Trophoblast cell (in vitro differentiated cells and primary cell): ENCODE data around the gene SLC12A4.

Experiments used
- DNase-seq, 2 donors: peaks; one replicate each; pipeline ENCODE4 v3.0.0-alpha.2; 2016
- H2AFZ ChIP-seq: 2 replicates; pipeline ENCODE4 v1.6.1; 2013; ENCODE audit warnings: low read length, moderate library complexity, mild to moderate bottlenecking; ENCODE audit not compliant: insufficient read depth, poor library complexity
- H2AK5ac ChIP-seq: 2 replicates; pipeline ENCODE4 v1.6.1; 2013; ENCODE audit warnings: mild to moderate bottlenecking, low read length
- H2BK120ac ChIP-seq: 2 replicates; pipeline ENCODE4 v1.6.1; 2013; ENCODE audit warnings: low read length, mild to moderate bottlenecking, moderate library complexity; ENCODE audit not compliant: insufficient read depth, poor library complexity
- H2BK12ac ChIP-seq: 2 replicates; pipeline ENCODE4 v1.6.1; 2013; ENCODE audit warnings: mild to moderate bottlenecking, low read length, moderate library complexity
- H2BK5ac ChIP-seq: 2 replicates; pipeline ENCODE4 v1.6.1; 2013; ENCODE audit warnings: low read length, low read depth, moderate library complexity, mild to moderate bottlenecking; ENCODE audit not compliant: poor library complexity
- H3K14ac ChIP-seq: 2 replicates; pipeline ENCODE4 v1.6.1; 2013; ENCODE audit warnings: mild to moderate bottlenecking, low read length
- H3K18ac ChIP-seq: 2 replicates; pipeline ENCODE4 v1.6.1; 2013; ENCODE audit warnings: mild to moderate bottlenecking, low read length
- H3K23ac ChIP-seq: 2 replicates; pipeline ENCODE4 v1.6.1; 2013; ENCODE audit warnings: low read length
- H3K27ac ChIP-seq: 2 replicates; pipeline ENCODE4 v1.5.1; 2013; ENCODE audit warnings: low read depth, mild to moderate bottlenecking, inconsistent platforms, low read length, moderate library complexity
- H3K27me3 ChIP-seq: 2 replicates; pipeline ENCODE4 v1.6.1; 2013; ENCODE audit warnings: inconsistent platforms, mild to moderate bottlenecking, low read length, moderate library complexity; ENCODE audit not compliant: insufficient read depth
- H3K36me3 ChIP-seq, 2 experiments: 1 replicate in 1 of 2; 2 replicates in 1 of 2; pipeline ENCODE4 v1.6.1; 2013; ENCODE audit warnings: low read length in 2 of 2, mild to moderate bottlenecking in 2 of 2, moderate library complexity in 1 of 2; ENCODE audit not compliant: insufficient read depth in 2 of 2, control insufficient read depth in 1 of 2
- H3K4ac ChIP-seq: 2 replicates; pipeline ENCODE4 v1.6.1; 2013; ENCODE audit warnings: low read depth, mild to moderate bottlenecking, low read length, moderate library complexity
- H3K4me1 ChIP-seq, 2 experiments: 1 replicate in 1 of 2; 2 replicates in 1 of 2; pipeline ENCODE4 v1.6.1; 2013; ENCODE audit warnings: low read length in 2 of 2, mild to moderate bottlenecking in 2 of 2, moderate library complexity in 1 of 2; ENCODE audit not compliant: insufficient read depth in 2 of 2, control insufficient read depth in 1 of 2
- H3K4me2 ChIP-seq: 2 replicates; pipeline ENCODE4 v1.6.1; 2013; ENCODE audit warnings: inconsistent platforms, mild to moderate bottlenecking, low read length, moderate library complexity
- H3K4me3 ChIP-seq: 2 replicates; pipeline ENCODE4 v1.5.1; 2013; ENCODE audit warnings: mild to moderate bottlenecking, low read depth, low read length, inconsistent platforms
- H3K79me1 ChIP-seq: one replicate; pipeline ENCODE4 v1.6.1; 2013; ENCODE audit warnings: low read length
- H3K79me2 ChIP-seq: 2 replicates; pipeline ENCODE4 v1.6.1; 2013; ENCODE audit warnings: low read length, mild to moderate bottlenecking; ENCODE audit not compliant: control insufficient read depth, insufficient read depth, poor library complexity
- H3K9ac ChIP-seq: 2 replicates; pipeline ENCODE4 v1.6.1; 2013; ENCODE audit warnings: mild to moderate bottlenecking, low read length
- H3K9me3 ChIP-seq: 2 replicates; pipeline ENCODE4 v1.6.1; 2013; ENCODE audit warnings: low read depth, mild to moderate bottlenecking, control low read depth, inconsistent platforms, low read length; ENCODE audit not compliant: insufficient read depth
- H4K12ac ChIP-seq: 2 replicates; pipeline ENCODE4 v1.6.1; 2013; ENCODE audit warnings: low read depth, mild to moderate bottlenecking, low read length, moderate library complexity
- H4K8ac ChIP-seq: 2 replicates; pipeline ENCODE4 v1.6.1; 2013; ENCODE audit warnings: low read depth, mild to moderate bottlenecking, low read length, moderate library complexity
- H4K91ac ChIP-seq: one replicate; pipeline ENCODE4 v1.6.1; 2013; ENCODE audit warnings: low read depth, mild to moderate bottlenecking, low read length, moderate library complexity
- WGBS: extraction: QIAGEN DNeasy Blood & Tissue Kit; methylation state at CpG from one replicate; pipeline ENCODE4 v1.1.7; 2013; ENCODE audit warnings: missing lambda C conversion rate; ENCODE audit not compliant: insufficient read length, insufficient coverage; ENCODE audit errors: extremely low coverage; 5-methylcytosine and 5-hydroxymethylcytosine counted together

Gene SLC12A4

DNA sequence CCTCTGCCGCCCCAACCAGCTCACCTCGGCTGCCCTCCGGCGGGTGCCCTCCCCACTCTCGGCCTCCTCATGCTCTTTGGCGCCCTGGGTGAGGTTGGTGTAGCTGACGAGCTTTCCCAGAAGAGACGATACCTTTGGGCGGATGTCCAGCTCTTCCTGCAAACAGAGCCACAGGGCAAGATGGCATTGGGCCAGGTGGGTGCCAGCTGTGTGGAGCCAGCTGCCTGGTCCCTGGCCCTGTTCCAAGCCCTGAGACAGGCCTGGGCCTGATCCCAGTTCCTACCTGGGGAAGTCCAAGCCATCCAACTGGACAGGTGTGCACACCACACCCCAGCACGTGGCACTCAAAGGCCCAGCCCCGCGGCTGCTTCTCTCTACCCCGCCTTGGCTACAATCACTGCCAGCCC lies 6.9 kb downstream of the SLC12A4 start:
- no peak overlapping the region for H2AFZ ChIP-seq
- no peak overlapping the region for H2BK5ac ChIP-seq
- peaks cover 16% of the 10 kb centered on the region in 2 experiments for H3K4me1 ChIP-seq
- H3K4me3 ChIP-seq: no peak overlapping the region
- no peak overlapping the region for H3K27ac ChIP-seq
- no peak overlapping the region for H4K8ac ChIP-seq
- no peak overlapping the region for H2AK5ac ChIP-seq
- H3K4me2 ChIP-seq: no peak overlapping the region
- WGBS: no CpG with 5 or more reads among the region's 13 CpGs
- H2BK120ac ChIP-seq: no peak overlapping the region
- peaks cover 2% of the 10 kb centered on the region for H3K9me3 ChIP-seq
- no peak for DNase-seq
- H3K14ac ChIP-seq: no peak overlapping the region
- H3K23ac ChIP-seq: no peak overlapping the region
- no peak overlapping the region for H3K4ac ChIP-seq
- peaks cover 13% of the 10 kb centered on the region for H3K79me1 ChIP-seq
- H3K9ac ChIP-seq: no peak overlapping the region
- no peak overlapping the region for H4K91ac ChIP-seq
- H3K79me2 ChIP-seq: peaks cover 11% of the 10 kb centered on the region
- H3K18ac ChIP-seq: peak overlapping the region; percentile 9
- H3K27me3 ChIP-seq: no peaks in the 10 kb centered on the region
- no peak overlapping the region for H4K12ac ChIP-seq
- peaks cover 73 to 82% of the 10 kb centered on the region in 2 experiments for H3K36me3 ChIP-seq
- no peak overlapping the region for H2BK12ac ChIP-seq

DNA sequence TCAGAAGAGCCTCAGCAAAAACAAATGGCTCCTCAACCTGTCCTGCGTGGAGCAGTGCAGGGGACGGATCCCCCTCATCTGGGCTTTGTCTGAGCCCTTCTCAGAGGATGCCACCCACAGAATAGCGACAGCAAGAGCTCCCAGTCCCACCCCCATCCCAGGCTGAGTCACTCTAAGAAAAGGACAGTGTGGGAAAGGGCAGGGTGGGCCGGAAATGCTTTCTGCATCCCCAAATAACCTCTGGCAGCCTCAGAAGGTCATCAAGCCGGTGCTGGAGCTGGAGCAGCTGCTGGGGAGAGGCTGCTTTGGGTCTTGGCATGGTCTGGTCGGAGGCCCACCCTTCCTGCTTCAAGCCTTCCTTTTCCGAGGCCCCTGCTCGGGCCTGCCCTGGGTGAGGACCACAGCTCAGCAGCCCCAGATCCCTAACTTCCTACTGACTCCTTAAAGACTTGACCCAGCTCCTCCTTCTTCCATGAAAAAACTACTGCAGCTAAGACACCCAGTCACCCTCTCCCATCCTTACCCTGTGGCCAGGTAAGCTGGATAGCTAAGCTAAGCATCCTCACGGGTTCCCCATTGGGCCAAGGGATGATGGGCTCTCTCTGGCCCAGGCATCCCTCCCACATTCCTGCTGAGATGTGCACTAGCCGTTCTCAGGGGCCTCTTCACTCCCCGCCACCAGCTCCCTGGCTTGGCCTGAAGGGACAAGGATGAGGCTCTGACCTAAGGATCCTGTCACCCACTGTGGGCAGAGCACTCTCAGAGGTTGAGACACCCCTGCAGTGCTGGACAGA lies 8.7 kb downstream of the SLC12A4 start:
- Histone ChIP-seq H3K79me2 (peaks cover 3% of the 10 kb centered on the region), H2BK12ac (no peak overlapping the region), H2AK5ac (no peak overlapping the region), H3K9ac (no peak overlapping the region), H3K36me3 (peaks cover 82 to 88% of the 10 kb centered on the region in 2 experiments), H3K4ac (no peak overlapping the region), H2BK5ac (no peak overlapping the region), H4K91ac (no peak overlapping the region), H2AFZ (no peak overlapping the region), H3K4me2 (no peak overlapping the region), H3K23ac (no peak overlapping the region), H3K14ac (no peak overlapping the region), H3K4me3 (no peak overlapping the region), H4K8ac (no peak overlapping the region), H4K12ac (no peak overlapping the region), H2BK120ac (no peak overlapping the region), H3K27ac (no peak overlapping the region), H3K79me1 (peaks cover 2% of the 10 kb centered on the region), H3K27me3 (no peaks in the 10 kb centered on the region), H3K9me3 (peaks cover 4% of the 10 kb centered on the region), H3K4me1 (peaks cover 5% of the 10 kb centered on the region in 2 experiments), H3K18ac (peak overlapping the region; percentile 51)
- WGBS: no CpG with 5 or more reads among the region's 11 CpGs
- no peak for DNase-seq

DNA sequence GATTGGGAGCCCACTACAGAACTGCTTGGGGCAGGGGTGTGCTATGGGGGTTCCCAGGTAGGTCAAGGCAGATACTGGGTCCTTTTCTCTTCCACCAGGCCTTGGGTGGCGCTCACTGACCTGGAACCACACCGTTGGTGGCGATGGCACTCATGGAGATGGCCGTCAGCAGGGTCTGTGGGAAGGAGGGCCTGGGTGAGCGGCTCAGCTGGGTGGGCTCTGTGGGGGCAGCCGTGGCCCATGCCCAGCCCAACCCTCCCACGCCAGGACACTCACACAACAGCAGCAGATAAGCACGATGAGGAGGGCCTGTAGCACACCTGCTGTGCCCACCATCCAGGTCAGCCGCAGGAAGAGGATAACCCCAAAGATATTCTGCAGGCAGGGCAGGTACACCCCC lies 10.8 kb downstream of the SLC12A4 start:
- no peak overlapping the region for H4K8ac ChIP-seq
- H3K4me1 ChIP-seq: no peaks in the 10 kb centered on the region
- no peaks in the 10 kb centered on the region for H3K79me2 ChIP-seq
- peaks cover 6% of the 10 kb centered on the region for H3K9me3 ChIP-seq
- no peak overlapping the region for H2BK12ac ChIP-seq
- no peak overlapping the region for H3K4me2 ChIP-seq
- H3K14ac ChIP-seq: no peak overlapping the region
- H2BK120ac ChIP-seq: no peak overlapping the region
- no peak overlapping the region for H3K4ac ChIP-seq
- no peak overlapping the region for H3K27ac ChIP-seq
- no peak overlapping the region for H4K91ac ChIP-seq
- H2AK5ac ChIP-seq: no peak overlapping the region
- WGBS: no CpG with 5 or more reads among the region's 9 CpGs
- H2AFZ ChIP-seq: no peak overlapping the region
- H3K18ac ChIP-seq: no peak overlapping the region
- no peak overlapping the region for H2BK5ac ChIP-seq
- no peak overlapping the region for H3K4me3 ChIP-seq
- H4K12ac ChIP-seq: no peak overlapping the region
- H3K9ac ChIP-seq: no peak overlapping the region
- no peak overlapping the region for H3K23ac ChIP-seq
- DNase-seq: no peak
- H3K36me3 ChIP-seq: peaks cover 79 to 84% of the 10 kb centered on the region in 2 experiments
- no peaks in the 10 kb centered on the region for H3K27me3 ChIP-seq
- H3K79me1 ChIP-seq: no peaks in the 10 kb centered on the region

DNA sequence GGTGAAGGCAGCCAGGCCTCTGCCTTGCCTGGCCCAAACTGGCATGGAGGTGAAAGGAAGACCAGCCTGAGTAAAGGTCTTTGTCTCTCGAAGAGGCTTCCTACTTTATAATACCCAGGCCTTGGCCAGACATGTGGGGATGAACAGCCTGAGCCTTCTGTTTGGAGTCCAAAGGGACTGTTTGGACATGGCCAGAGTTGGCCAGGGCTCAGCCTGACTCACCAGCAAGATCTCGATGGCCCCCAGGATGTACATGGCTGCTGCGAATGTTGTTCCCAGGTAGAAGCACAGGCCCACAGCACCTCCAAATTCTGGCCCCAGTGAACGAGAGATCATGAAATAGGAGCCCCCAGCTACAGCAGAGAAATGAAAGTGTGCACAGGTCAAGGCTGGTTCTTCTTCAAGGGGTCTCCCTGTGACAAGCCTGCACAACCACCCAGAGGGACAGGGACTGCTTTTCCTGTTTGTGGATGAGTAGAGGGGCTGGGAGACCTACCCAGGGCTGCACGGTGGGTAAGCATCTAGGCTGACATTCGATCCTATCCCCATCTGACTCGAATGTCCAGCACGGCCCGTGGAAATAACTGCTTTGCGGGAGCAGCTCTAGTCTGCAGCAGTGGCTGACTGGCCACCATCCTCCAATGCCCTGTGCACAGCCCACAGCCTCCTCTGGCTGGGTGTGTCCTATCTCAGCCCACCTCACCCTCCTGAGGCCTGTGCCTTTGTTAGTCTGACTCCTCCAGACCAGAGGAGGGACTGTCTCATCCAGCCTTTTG lies 13.8 kb downstream of the SLC12A4 start:
- H2BK12ac ChIP-seq: no peak overlapping the region
- H4K12ac ChIP-seq: no peak overlapping the region
- peaks cover 80 to 83% of the 10 kb centered on the region in 2 experiments for H3K36me3 ChIP-seq
- H3K27me3 ChIP-seq: no peaks in the 10 kb centered on the region
- H2AFZ ChIP-seq: no peak overlapping the region
- no peak overlapping the region for H3K4me3 ChIP-seq
- no peak overlapping the region for H2BK5ac ChIP-seq
- no peaks in the 10 kb centered on the region for H3K79me2 ChIP-seq
- no peak overlapping the region for H3K9ac ChIP-seq
- no peak overlapping the region for H4K91ac ChIP-seq
- peaks cover 4% of the 10 kb centered on the region for H3K9me3 ChIP-seq
- H4K8ac ChIP-seq: no peak overlapping the region
- H3K27ac ChIP-seq: no peak overlapping the region
- no peak overlapping the region for H3K18ac ChIP-seq
- no peak overlapping the region for H3K4ac ChIP-seq
- H3K79me1 ChIP-seq: no peaks in the 10 kb centered on the region
- no CpG with 5 or more reads among the region's 10 CpGs for WGBS
- H2BK120ac ChIP-seq: no peak overlapping the region
- H3K4me2 ChIP-seq: no peak overlapping the region
- DNase-seq: no peak
- no peak overlapping the region for H2AK5ac ChIP-seq
- no peak overlapping the region for H3K14ac ChIP-seq
- H3K23ac ChIP-seq: no peak overlapping the region
- H3K4me1 ChIP-seq: no peaks in the 10 kb centered on the region
